Transverse colon (tissue), 4 donors: ENCODE results near the gene DYRK1B. TPM values are rescaled to one million over a fixed set of nuclear protein-coding genes. Genes with fewer than 3 reads are reported as not detected.
A peak's percentile ranks its signal among the peaks of the same experiment; 100 is the strongest.

ENCODE experiments used
- DNase-seq: peaks from one replicate; pipeline ENCODE4 v3.0.0-alpha.2; 2019
- H3K27ac ChIP-seq, 4 donors: fragments of 200-600 bp; sonication (generic); 2 replicates each; pipeline ENCODE4 v1.5.1; 2016 to 2018; ENCODE audit warnings: inconsistent platforms in 4 of 4
- H3K27me3 ChIP-seq: fragments of 200-600 bp; sonication (generic); 2 replicates; pipeline ENCODE4 v1.5.1; 2017; ENCODE audit warnings: inconsistent platforms
- H3K36me3 ChIP-seq, 4 donors: fragments of 200-600 bp; sonication (generic); 2 replicates each; pipeline ENCODE4 v1.5.1; 2017 to 2019; ENCODE audit warnings: inconsistent platforms in 4 of 4
- H3K4me1 ChIP-seq, 4 donors: fragments of 200-600 bp; sonication (generic); 2 replicates each; pipeline ENCODE4 v1.5.1; 2017 to 2020; ENCODE audit warnings: inconsistent platforms in 4 of 4
- H3K4me3 ChIP-seq, 4 donors: fragments of 200-600 bp; sonication (generic); 1 replicate in 1 of 4; 2 replicates in 3 of 4; pipeline versions ENCODE4 v1.5.1 to v1.6.1; 2017 to 2019; ENCODE audit warnings: inconsistent platforms in 4 of 4
- H3K9me3 ChIP-seq, 2 donors: fragments of 200-600 bp; sonication (generic); 2 replicates each; pipeline ENCODE4 v1.5.1; 2017 to 2019; ENCODE audit warnings: inconsistent platforms in 2 of 2
- CTCF ChIP-seq, 5 experiments: fragments of 200-600 bp in 3 of 5; fragments of 450-650 bp in 2 of 5; sonication (generic) in 3 of 5; IDR thresholded peaks; 1 replicate in 2 of 5; 2 replicates in 3 of 5; pipeline ENCODE4 v1.5.1; 2016 to 2017; ENCODE audit warnings: antibody characterized with exemption in 5 of 5, inconsistent platforms in 3 of 5, mild to moderate bottlenecking in 2 of 5, moderate library complexity in 1 of 5
- EP300 ChIP-seq: sonication (generic); formaldehyde crosslinking; IDR thresholded peaks from one replicate; pipeline ENCODE4 v1.6.1; 2017; ENCODE audit warnings: antibody characterized with exemption, low read depth
- POLR2A ChIP-seq: fragments of 450-650 bp; IDR thresholded peaks from one replicate; pipeline ENCODE4 v1.6.1; 2016; ENCODE audit warnings: antibody characterized with exemption, mild to moderate bottlenecking, moderate library complexity
- POLR2AphosphoS5 ChIP-seq, 3 donors: sonication (generic); formaldehyde crosslinking; IDR thresholded peaks; one replicate each; pipeline ENCODE4 v1.6.1; 2016; ENCODE audit warnings: antibody characterized with exemption in 3 of 3
- WGBS, 2 donors: methylation state at CpG; one replicate each; pipeline ENCODE4 v1.1.5; 2018; ENCODE audit warnings: low coverage in 1 of 2; 5-methylcytosine and 5-hydroxymethylcytosine counted together
- in situ Hi-C, 4 donors: fragments of 200-750 bp; cut with MboI; loops; one replicate each; pipeline versions ENCODE4 v1.15.0 to v1.15.1; 2017; ENCODE audit warnings: low sequenced_read_pairs in 3 of 4, low pct_ligation_motif_present in 1 of 4, low pct_unique_long_range_greater_than_20kb in 1 of 4
- intact Hi-C: fragments of 100-400 bp; cut with DNase I; formaldehyde crosslinking; loops from one replicate; pipeline ENCODE4 v1.15.1; 2023; ENCODE audit warnings: low total_unique reads
- total RNA-seq, 4 donors: library from RNA; depleted of rRNA; stranded (reverse); fragments of >200 nt; gene quantifications; one replicate each; pipeline ENCODE4 v1.1.0, GENCODE V29; 2016

DYRK1B gene
- total RNA-seq, 4 donors from 2014 or later, result 13.3 to 16.1 (median 15.1) TPM

GRCh38 chr19:39870171-39870971 is 36.4 kb upstream of the DYRK1B start:
- intact Hi-C loops (no loop called here), in situ Hi-C loops (no loop called here)
- Histone ChIP-seq H3K4me1 (no peaks in the 10 kb centered on the region), H3K9me3 (no peaks in the 10 kb centered on the region), H3K36me3 (peaks cover 0 to 8% (median 0%) of the 10 kb centered on the region in 4 donors), H3K27ac (no peak overlapping the region), H3K4me3 (no peak overlapping the region), H3K27me3 (no peaks in the 10 kb centered on the region)
- no peak for TF ChIP-seq POLR2A
- TF ChIP-seq CTCF (IDR thresholded peaks at IDR 0.05), result no peak
- no peak for TF ChIP-seq POLR2AphosphoS5 (IDR thresholded peaks at IDR 0.05)
- no peak for TF ChIP-seq EP300
- no peak for DNase-seq
- 46% methylated on average over 16 of the region's 16 CpGs; no CpG with 5 or more reads in 1 of the 2 donors for WGBS, 2 donors

- H3K36me3 ChIP-seq, result peaks cover 0 to 8% (median 0%) of the 10 kb centered on the region in 4 donors
- intact Hi-C loops (no loop called here), in situ Hi-C loops (no loop called here)
- H3K27ac ChIP-seq, result no peak overlapping the region
- H3K4me1 ChIP-seq, result no peaks in the 10 kb centered on the region
- TF ChIP-seq POLR2A (no peak), POLR2AphosphoS5 (IDR thresholded peaks at IDR 0.05) (no peak), CTCF (IDR thresholded peaks at IDR 0.05) (no peak), EP300 (no peak)
- no peaks in the 10 kb centered on the region for H3K27me3 ChIP-seq
- H3K4me3 ChIP-seq, result no peak overlapping the region
- H3K9me3 ChIP-seq, result no peaks in the 10 kb centered on the region
- DNase-seq, result no peak
- 89 to 96% methylated on average over 5 to 6 of the region's 6 CpGs for WGBS, 2 donors
Observed at GRCh38 chr19:39867952-39868351, 34.0 kb upstream of the DYRK1B start.

- no peak for DNase-seq
Observed at GRCh38 chr19:39867133-39867532, 33.2 kb upstream of the DYRK1B start.

GRCh38 chr19:39865953-39866352 is 32.0 kb upstream of the DYRK1B start:
- H3K36me3 ChIP-seq, result peaks cover 0 to 8% (median 0%) of the 10 kb centered on the region in 4 donors
- no peaks in the 10 kb centered on the region for H3K27me3 ChIP-seq
- no peaks in the 10 kb centered on the region for H3K4me1 ChIP-seq
- WGBS, 2 donors, result 77 to 100% methylated on average over 3 to 5 of the region's 5 CpGs
- intact Hi-C loops, result no loop called here
- no peak for DNase-seq
- no peak for TF ChIP-seq CTCF (IDR thresholded peaks at IDR 0.05)
- peak in 1 of 3 donors; percentile 8 for TF ChIP-seq POLR2AphosphoS5 (IDR thresholded peaks at IDR 0.05)
- H3K4me3 ChIP-seq, result no peak overlapping the region
- H3K9me3 ChIP-seq, result no peaks in the 10 kb centered on the region
- in situ Hi-C loops, result no loop called here
- H3K27ac ChIP-seq, result no peak overlapping the region

More at GRCh38 chr19:39867133-39867532, 33.2 kb upstream of the DYRK1B start:
- WGBS, 2 donors, result 88% methylated on average over 2 of the region's 2 CpGs
- in situ Hi-C loops (no loop called here), intact Hi-C loops (no loop called here)
- TF ChIP-seq EP300 (no peak), POLR2AphosphoS5 (IDR thresholded peaks at IDR 0.05) (no peak), CTCF (IDR thresholded peaks at IDR 0.05) (no peak), POLR2A (no peak)
- no peak overlapping the region for H3K27ac ChIP-seq
- H3K9me3 ChIP-seq, result no peaks in the 10 kb centered on the region
- peaks cover 0 to 8% (median 0%) of the 10 kb centered on the region in 4 donors for H3K36me3 ChIP-seq
- no peaks in the 10 kb centered on the region for H3K4me1 ChIP-seq
- no peak overlapping the region for H3K4me3 ChIP-seq
- no peaks in the 10 kb centered on the region for H3K27me3 ChIP-seq
